NCI-H446 treated with DMSO at 0.1 percent for 48 hours (cell line): ENCODE measurements around the gene CCDC83.
"Not testable (repeated sequence)": the region's sequence is repeated elsewhere in the genome, so short reads cannot be mapped to it uniquely, and the experiment has no call there.

ENCODE experiments used
- DNase-seq: peaks from one replicate; lab custom pipeline; 2025; lab: John Stamatoyannopoulos, UW

CCDC83 gene

DNA sequence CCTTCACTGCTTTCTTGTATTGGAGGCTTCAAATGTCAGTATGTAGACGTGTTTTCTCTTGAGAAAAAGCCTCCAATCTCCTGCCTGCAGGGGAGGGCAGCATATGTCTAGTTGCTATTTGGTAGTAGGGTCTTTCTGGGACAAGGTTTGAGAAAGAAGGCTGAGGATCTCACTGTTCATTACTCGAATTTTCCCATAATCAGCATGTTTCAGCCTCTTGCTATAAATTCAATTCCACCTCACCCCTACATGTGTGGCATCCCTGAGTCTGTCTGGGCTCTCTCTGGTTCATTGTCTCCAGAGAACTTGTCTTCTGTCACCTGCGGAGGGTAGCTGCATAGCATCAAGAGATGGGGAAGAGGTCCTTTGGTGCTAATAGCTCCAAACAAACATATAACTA lies 19.5 kb upstream of the CCDC83 start:
- DNase-seq, result no peak

DNA sequence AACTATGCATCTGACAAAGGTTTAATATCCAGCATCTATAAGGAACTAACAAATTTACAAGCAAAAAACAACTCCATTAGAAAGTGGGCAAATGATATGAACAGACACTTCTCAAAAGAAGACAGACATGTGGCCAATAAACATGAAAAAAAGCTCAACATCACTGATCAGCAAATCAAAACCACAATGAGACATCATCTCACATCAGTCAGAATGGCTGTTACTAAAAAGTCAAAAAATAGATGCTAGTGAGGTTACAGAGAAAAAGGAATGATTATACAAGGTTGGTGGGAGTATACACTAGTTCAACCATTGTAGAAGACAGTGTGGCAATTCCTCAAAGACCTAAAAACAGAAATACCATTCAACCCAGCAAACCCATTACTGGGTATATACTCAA lies 14.3 kb upstream of the CCDC83 start:
- DNase-seq, result not testable (repeated sequence)

DNA sequence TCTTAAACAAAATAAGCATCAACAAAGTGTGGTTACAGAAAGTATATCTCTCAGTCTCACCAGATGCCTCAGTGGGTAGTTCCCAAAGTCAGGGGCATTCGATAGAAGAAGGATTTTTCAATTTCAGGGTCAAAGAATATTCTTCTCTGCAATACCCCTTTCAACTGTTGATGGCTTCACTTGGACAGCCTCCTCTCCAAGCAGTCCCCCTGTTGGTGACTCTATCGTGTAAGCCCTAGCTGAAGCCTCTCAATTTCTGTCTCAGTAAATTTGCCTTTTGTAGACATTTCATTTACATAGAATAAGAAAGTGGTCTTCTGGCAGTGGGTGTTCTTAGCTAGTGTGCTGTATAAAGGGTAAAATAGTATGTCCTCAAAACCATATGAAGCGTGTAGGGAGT lies 11.3 kb upstream of the CCDC83 start:
- DNase-seq, result no peak

DNA sequence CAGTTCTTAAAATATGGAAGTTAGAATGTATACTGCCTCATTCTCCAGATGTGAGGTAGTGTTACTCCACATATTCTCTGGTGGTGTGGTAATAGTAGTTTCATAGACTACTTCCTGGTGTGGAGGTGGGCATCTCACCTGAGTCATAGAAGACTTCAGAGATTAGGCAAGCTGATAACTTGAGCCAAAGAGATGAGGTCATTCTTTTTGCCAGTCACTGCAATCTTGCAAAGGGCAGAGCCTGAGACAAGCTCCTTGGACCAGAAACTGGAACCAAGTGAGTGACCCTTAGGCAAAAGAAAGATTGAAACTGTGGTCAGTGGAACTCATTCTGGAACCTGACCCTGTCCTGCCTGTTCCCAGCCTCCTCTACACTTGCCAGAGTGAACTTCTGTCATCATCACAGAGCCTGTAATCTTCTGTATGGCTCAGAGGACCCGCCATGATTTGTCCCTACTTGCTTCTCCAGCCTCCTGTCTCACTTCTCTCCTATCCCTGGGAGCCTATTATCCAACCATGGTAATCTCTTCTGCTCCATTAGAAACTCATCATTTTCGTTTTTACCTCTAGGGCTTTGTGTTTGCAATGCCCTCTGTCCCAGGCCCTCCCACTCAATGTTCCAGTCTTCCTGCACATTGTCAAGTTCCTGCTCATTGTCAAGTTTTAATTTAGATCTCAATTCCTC lies 10.6 kb upstream of the CCDC83 start:
- no peak for DNase-seq

DNA sequence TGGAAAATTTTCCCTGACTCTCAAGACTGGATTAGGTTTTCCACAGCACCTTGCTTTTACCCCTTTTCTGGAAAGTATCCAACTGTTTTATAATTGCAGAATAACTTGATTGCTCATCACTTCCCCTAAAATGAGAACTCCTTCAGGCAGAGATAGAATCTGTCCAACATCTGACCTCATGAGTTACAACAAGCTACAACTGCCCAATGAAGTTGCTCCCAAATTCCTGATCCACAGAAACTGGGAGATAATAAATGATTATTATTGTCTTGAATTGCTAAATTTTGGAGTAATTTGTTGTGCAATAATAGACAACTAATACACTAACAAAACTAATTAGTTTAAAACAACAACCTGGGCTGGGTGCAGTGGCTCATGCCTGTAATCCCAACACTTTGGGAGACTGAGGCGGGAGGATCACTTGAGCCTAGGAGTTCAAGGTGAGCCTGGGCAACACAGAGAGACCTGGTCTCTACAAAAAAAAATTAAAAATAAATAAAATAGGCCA lies 10.0 kb upstream of the CCDC83 start:
- DNase-seq, result no peak

DNA sequence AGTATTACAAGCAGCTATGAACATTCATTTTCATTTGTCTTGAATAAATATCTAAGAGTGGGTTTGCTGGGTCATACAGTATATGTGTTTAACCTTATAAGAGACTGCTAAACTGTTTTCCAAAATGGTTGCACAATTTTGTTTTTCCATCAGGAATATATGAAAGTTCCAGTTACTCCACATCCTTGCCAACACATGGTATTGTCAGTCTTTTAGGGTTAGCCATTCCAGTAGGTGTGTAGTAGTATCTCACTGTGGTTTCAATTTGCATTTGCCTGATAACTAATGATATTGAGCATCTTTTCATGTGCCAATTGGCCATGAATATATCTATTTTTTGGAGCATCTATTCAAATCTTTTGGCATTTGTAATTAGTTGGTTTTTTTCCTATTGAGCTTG lies 7.7 kb upstream of the CCDC83 start:
- DNase-seq, result no peak

DNA sequence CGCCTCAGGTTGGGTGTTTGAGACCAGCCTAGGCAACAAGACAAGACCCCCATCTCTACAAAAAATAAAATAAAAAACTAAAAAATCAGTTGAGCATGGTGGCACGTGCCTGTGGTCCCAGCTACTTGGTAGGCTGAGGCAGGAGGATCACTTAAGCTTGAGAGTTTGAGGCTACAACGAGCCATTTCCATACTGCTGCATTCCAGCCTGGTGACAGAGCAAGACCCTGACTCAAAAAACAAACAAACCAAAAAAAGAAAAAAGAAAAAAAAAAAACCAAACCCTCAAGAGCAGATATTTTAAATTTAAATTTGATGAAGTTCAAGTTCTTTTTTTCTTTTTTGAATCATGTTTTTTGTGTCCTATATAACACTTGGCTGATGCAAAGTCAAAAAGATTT lies 7.2 kb upstream of the CCDC83 start:
- DNase-seq, result no peak

DNA sequence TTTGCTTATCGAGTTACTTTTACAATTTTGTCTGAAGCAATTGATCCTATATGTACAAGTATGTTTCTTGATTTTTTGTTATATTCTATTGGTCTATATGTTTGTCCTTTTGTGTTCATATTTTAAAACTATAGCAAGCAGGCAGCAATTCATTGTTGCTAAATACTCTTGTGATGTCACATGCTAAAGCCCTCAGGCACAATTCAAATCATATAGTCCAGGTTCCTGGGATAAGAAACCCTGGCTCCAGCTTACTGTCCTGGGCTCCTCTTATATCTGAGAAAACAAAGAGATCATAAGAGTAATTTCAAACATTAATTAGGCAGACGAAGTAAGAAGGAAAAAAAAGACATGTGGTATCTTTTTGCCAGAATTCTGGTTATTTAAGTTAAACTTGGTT lies 6.6 kb upstream of the CCDC83 start:
- no peak for DNase-seq

DNA sequence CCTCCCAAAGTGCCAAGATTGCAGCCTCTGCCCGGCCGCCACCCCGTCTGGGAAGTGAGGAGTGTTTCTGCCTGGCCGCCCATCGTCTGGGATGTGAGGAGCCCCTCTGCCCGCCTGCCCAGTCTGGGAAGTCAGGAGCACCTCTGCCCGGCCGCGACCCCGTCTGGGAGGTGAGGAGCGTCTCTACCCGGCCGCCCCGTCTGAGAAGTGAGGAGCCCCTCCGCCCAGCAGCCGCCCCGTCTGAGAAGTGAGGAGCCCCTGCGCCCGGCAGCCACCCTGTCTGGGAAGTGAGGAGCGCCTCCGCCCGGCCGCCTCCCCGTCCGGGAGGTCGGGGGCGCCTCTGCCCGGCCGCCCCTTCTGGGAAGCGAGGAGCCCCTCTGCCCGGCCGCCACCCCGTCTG lies 2.4 kb upstream of the CCDC83 start:
- not testable (repeated sequence) for DNase-seq

DNA sequence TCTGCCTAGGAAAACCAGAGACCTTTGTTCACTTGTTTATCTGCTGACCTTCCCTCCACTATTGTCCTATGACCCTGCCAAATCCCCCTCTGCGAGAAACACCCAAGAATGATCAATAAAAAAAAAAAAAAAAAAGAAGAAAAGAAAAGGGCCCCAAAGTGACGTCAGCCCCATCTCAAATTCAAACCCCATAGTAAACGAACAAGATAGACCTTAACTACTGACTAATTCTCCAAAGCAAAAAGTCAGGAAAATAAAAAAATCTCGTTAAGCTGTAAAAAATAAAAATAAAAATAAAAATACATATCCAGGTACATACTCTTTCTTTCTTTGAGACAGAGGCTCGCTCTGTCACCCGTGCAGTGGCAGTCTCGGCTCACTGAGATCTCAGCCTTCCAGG lies 1.6 kb upstream of the CCDC83 start:
- not testable (repeated sequence) for DNase-seq

DNA sequence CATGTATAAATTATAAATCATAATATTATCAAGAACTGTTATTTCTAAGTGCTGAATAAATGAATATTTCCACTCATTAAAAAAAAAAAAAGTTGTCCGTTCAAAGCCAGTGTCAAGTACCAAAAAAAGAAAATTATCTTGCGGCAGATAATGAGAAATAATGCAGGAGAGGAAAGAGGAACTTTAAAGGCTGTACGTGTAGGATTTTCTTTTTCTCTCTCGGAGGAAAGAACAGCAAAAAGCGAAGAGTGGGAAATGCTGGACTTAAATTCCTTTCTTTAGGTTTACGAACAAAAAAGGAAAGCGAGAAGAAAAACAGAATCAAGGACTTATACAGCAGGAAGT lies 999 bp upstream of the CCDC83 start:
- DNase-seq, result no peak

DNA sequence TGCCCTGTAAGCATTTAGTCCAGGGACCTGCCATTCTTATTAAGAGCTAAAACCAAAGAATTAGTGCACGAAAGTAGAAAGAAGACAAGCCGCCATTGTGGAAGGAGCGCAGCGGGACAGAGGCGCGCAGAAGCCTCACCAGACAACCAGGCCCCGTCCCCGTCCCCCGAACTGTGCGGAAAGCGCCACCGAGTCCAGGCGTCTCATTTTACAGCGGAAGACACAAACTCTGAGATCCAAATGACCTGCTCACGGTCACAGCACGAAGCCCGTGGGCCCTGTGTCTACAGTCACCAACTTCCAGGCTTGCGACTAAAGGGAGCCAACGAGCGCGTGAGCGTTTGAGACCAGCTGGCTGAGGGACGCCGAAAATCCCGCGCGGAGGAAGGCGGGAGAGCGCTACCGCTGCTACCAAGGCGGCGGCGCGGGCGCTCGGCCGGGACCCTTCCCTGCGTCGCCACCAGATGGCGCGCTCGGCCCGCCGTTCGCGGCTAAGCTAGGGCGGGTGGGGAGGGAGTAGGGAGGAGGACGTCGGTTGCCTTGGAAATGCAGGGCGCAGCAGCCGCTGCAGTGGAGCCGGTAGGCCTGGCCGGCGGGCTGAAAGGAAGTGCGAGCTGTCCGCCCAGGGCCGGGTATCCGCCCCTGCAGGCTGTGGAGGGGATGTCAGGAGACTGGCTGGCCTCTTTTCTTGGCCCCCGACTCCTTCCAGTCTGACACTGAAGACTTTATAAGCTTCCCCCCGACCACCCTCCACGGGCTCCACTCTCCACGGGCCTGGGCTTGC lies 434 bp upstream of the CCDC83 start:
- DNase-seq, result peak; percentile 78

DNA sequence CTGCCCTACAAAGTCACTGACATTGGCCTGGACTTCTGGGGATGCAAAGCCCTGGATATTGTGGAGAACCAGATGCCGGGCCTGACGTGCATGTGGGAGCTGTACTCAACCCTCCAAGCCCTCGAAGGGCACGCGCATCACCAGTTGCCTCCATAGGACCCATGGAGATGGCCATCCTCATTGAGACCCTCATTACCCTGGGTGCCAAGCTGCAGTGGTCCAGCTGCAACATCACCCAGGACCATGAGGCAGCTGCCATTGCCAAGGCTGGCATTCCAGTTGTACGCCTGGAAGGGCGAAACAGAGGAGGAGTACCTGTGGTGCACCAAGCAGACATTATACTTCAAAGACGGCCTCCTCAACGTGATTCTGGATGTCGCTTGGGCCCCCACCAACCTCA lies 1.9 kb downstream of the CCDC83 start:
- DNase-seq, result no peak

DNA sequence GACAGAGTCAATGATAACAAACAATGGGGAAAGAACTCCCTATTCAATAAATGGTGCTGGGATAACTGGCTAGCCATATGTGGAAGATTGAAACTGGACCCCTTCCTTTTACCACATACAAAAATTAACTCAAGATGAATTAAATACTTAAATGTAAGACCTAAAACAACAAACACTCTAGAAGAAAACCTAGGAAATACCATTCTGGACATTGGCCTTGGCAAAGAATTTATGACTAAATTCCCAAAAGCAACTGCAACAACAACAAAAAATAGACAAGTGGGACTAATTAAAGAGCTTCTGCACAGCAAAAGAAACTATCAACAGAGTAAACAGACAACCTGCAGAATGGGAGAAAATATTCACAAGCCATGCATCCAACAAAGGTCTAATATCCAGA lies 4.4 kb downstream of the CCDC83 start:
- DNase-seq, result not testable (repeated sequence)

DNA sequence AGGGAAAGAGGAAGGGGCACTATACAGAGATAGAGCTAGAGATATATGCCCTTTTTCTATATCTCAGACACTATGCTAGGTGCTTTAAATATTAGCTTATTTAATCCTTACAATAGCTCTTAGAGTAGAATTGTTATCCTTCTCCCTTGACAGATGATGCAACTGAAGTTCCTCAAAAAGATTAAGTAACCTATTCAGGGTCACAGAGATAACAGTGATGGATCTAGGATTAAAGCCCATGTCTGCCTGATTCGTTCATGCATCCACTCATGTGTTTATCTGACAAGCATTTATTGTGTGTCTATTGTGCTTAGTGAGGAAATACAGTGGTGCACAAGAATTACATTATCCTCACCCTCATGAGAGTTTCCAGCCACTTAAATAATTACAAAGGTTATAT lies 8.7 kb downstream of the CCDC83 start:
- no peak for DNase-seq

DNA sequence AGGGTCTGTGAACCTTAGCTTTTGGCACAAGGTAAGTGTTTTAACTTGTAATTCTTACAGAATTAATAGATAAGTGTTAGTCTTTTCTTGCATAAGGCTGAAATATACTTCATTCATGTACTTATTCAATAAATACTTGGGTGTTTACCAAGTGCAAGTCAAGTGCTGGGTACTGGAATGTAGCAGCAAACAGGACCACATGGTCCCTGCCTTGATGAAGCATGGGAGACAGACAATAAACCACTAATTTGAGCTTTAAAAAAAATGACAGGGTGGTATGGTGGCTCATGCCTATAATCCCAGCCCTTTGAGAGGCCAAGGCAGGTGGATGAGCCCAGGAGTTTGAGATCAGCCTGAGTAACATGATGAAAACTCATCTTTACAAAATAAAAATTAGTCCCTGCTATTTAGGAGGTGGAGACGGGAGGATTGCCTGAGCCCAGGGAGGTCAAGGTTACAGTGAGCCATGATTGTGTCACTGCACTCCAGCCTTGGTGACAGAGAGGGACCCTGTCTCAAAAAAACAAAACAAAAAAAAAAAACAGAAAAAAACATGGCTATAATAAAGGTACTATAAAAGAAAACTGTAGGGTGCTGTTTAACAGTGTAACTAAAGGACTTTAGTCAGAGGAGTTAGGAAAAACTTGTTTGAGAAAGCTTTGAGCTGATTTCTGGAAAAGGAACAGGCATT lies 11.1 kb downstream of the CCDC83 start:
- DNase-seq, result no peak

DNA sequence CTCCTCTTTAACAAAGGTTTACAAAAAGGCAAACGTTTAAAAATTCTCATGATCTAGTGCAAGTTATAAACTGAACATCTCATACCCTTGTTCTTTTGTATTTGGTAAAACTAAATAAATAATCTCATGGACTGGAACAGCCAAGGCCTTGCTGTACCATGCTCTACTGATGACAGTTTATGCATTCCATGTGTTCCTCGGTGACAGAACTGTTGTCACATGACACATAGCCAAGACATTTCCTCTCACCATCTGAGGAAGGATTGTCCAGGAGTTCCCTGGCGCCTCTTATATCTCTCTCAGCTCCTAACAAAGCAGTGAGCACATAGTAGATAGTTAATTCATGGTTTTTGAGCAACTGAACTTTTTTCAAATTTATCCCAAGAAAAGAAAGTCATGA lies 12.6 kb downstream of the CCDC83 start:
- DNase-seq, result no peak

DNA sequence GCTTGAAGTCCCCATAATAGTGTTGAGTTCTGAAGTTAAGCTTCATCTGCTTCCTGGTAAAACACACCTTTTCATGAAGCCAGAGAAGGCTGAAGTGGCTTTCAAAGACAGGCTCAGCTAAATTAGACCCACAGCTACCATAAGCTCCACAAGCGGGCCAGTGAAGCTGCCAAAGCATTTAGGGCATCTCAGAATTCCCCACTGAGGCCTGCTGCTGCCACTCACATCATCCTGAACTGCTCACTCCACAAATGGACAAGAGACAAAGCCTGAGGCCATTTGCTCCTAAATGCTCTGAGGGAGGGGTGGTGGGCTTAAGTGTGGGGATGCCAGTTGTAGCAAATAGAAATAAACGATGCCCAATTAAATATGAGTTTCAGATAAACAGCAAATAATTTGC lies 14.6 kb downstream of the CCDC83 start:
- no peak for DNase-seq

DNA sequence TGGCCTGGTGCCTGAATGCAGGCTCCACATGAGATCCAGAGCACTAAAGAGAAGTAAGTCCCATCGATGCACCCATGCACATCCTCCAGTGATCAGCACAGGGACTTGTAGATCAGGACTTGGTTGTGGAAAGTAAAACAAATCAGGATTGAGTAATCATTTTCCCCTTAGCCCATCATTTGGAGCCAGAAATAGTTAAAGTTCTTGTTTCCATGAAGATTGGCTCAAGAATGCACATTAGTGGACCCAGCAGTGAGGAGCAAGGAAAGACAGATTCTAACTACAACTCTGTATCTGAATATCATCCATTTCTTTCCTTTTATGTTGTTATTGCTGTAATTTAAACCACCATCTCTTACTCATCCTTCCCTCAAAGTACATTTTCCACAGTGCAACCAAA lies 19.1 kb downstream of the CCDC83 start:
- DNase-seq, result no peak

DNA sequence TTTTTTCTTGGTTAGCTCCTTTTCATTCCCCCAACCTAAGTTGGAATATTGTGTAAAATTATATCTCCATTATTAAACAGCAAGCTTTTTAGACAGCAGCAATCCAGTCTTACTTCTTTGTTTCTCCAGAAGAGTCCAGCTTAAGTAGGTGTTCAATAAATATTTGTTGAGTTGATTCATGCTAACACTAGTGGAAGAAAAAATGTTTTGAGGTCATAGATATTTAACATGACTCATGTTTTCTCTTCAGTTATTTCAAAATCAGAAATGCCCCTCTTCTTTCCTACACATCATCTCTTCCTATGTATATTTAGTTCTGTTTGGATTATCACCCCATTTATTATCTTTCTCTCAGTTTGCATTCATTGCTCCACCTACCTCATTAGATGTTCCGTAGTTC lies 20.3 kb downstream of the CCDC83 start:
- no peak for DNase-seq

DNA sequence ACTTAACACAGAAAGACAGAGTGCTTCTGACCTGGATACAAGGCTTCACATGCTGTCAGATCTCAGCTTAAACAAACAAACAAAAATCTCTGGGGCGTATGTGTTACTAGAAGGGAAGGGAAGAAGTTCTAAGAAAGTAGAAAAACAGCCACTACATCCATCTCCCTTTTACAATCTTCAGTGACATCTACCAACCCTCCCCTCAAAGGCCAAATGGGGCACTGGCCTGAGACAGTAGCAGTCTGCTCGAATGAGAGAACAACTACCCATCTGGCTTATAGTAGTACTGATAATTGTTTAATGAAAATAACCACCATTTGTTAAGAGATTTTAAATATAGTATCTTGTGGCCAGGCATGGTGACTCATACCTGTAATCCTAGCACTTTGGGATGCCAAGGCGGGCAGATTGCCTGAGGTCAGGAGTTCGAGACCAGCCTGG lies 29.4 kb downstream of the CCDC83 start:
- no peak for DNase-seq

DNA sequence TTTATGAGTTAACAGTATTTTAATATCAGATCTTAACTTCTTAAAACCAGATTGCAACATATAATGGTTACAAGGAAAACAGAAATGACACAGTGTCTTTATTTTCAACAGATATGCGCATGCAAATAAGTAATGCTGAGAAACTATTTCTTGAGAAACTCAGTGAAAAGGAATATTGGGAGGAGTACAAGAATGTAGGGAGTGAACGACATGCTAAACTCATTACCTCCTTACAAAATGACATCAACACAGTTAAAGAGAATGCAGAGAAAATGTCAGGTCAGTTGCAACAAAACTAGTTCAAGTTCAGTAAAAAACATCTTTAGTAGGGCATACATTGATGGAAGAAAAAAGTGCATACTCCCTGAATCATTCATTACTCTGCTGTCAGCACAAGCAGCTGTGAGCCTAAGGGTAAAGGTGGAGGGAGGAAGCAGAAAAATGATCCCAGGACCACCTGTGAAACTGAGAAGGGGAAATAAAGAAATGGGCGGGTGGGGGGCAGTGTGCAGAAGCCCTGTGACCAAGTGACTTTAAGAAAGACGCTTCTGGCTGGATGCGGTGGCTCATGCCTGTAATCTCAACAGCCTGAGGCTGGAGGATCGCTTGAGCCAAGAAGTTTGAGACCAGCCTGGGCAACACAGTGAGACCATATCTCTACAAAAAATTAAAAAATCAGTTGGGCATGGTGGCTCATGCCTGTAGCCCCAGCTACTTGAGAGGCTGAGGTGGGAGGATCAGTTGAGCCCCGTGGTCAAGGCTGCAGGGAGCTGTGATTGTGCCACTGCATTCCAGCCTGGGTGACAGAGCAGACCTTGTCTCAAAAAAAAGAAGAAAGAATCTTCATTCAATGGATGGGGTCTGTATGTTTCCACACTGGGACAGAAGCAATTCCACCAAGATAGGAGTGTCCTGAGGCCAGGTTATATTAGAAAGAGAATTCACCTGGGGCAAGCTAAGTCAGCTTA lies 31.2 kb downstream of the CCDC83 start:
- DNase-seq, result no peak
